CD4-positive, alpha-beta T cell (primary cell): ENCODE results near the gene ACER3. TPM values are rescaled to one million over a fixed set of nuclear protein-coding genes. Genes with fewer than 3 reads are reported as not detected.

ENCODE experiments used
- ATAC-seq: fragments of 200-7000 bp; cut with Tn5 transposase; one replicate; pipeline ENCODE4 v1.10.0; 2022; ENCODE audit warnings: mild to moderate bottlenecking; ENCODE audit not compliant: poor library complexity
- CTCF ChIA-PET: fragments of 350-600 bp; sonication (Branson Sonifier 250); formaldehyde crosslinking; loops from one replicate; lab custom pipeline; 2021; ENCODE audit warnings: antibody characterized with exemption, inconsistent platforms; lab: Charles Lee
- POLR2A ChIA-PET: fragments of 350-600 bp; sonication (Branson Sonifier 250); formaldehyde crosslinking; loops from one replicate; lab custom pipeline; 2021; ENCODE audit warnings: antibody characterized with exemption, inconsistent platforms; lab: Charles Lee
- DNase-seq, 14 experiments: peaks; one replicate each; pipeline ENCODE4 v3.0.0-alpha.2; 2013 to 2020; ENCODE audit warnings: mixed read lengths in 2 of 14
- H3K27ac ChIP-seq, 2 donors: one replicate each; pipeline versions ENCODE4 v1.5.1 to v1.7.0; 2013; ENCODE audit warnings: low read length in 2 of 2, low read depth in 1 of 2, mild to moderate bottlenecking in 1 of 2
- H3K27me3 ChIP-seq, 2 experiments: 1 replicate in 1 of 2; 2 replicates in 1 of 2; pipeline versions ENCODE4 v1.6.1 to v1.7.0; 2013; ENCODE audit warnings: low read length in 2 of 2, control low read depth in 1 of 2, mild to moderate bottlenecking in 1 of 2, moderate library complexity in 1 of 2; ENCODE audit not compliant: insufficient read depth in 2 of 2, control insufficient read depth in 1 of 2
- H3K36me3 ChIP-seq: one replicate; pipeline ENCODE4 v1.6.1; 2013; ENCODE audit warnings: low read length, control low read depth; ENCODE audit not compliant: insufficient read depth
- H3K4me1 ChIP-seq: one replicate; pipeline ENCODE4 v1.6.1; 2013; ENCODE audit warnings: low read length, control low read depth; ENCODE audit not compliant: insufficient read depth
- H3K4me3 ChIP-seq: one replicate; pipeline ENCODE4 v1.5.1; 2013; ENCODE audit warnings: mild to moderate bottlenecking, low read length, moderate library complexity
- H3K9me3 ChIP-seq, 2 experiments: 1 replicate in 1 of 2; 2 replicates in 1 of 2; pipeline versions ENCODE4 v1.6.1 to v1.7.0; 2013; ENCODE audit warnings: low read length in 2 of 2, mild to moderate bottlenecking in 2 of 2, control low read depth in 1 of 2, moderate library complexity in 1 of 2; ENCODE audit not compliant: control insufficient read depth in 1 of 2, insufficient read depth in 1 of 2
- H3K27ac Mint-ChIP-seq: one replicate; pipeline ENCODE4 v1.8.0; 2020; ENCODE audit warnings: mixed read lengths
- H3K27me3 Mint-ChIP-seq: one replicate; pipeline ENCODE4 v1.8.0; 2021; ENCODE audit warnings: mixed read lengths
- H3K36me3 Mint-ChIP-seq: one replicate; pipeline ENCODE4 v1.8.0; 2021; ENCODE audit warnings: low read depth, mixed read lengths
- H3K4me1 Mint-ChIP-seq: one replicate; pipeline ENCODE4 v1.8.0; 2021; ENCODE audit warnings: low read depth, mixed read lengths
- H3K4me3 Mint-ChIP-seq: one replicate; pipeline ENCODE4 v1.8.0; 2020; ENCODE audit warnings: mild to moderate bottlenecking, mixed read lengths
- H3K9me3 Mint-ChIP-seq: one replicate; pipeline ENCODE4 v1.8.0; 2020; ENCODE audit warnings: mixed read lengths
- intact Hi-C, 2 experiments: fragments of 100-400 bp; cut with DNase I in 1 of 2; cut with micrococcal nuclease in 1 of 2; formaldehyde crosslinking; loops; one replicate each; pipeline versions ENCODE4 v1.15.1 to v1.9.0; 2023 to 2025; cut with DNase I, micrococcal nuclease
- total RNA-seq, 174 experiments: library from RNA in 2 of 174; stranded (reverse) in 2 of 174; gene quantifications; one replicate each; pipeline ENCODE4 v1.2.3 and lab custom pipeline; 2021 to 2026
- TF ChIP-seq, protein P1 (sequence below): fragments of 200-600 bp; IDR thresholded peaks from one replicate; pipeline ENCODE4 v1.8.0; 2022; ENCODE audit warnings: antibody characterized with exemption, mild to moderate bottlenecking

Gene ACER3
- total RNA-seq, 2 experiments from 2014 or later = 6.4 to 7.0 TPM

DNA sequence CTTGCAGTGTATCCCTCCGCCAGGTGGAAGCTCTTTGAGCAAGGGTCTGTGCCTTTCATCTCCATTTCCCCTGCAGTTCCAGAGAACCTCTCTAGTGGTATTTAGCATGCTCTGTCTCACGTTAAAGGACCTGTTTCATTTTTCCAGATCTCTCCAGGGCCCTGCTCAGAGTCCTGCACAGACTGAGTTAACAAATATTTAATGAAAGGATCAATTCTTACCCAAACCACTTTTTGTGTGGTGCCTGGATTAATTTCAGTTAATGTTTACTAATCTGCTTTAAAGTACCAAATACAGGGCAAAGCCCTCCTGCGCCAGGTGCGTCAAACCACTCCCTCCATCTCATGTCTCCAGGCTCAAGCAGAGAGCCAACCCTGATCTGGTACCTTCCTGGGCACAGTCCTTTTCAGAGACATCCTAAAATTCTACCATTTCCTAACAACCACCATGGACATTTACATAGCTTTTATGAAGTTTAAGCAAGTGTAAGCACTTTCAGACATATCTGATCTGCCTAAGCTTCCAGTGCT is 18.7 kb upstream of the ACER3 start:
- no peaks in the 10 kb centered on the region for H3K9me3 ChIP-seq
- H3K27ac ChIP-seq = no peak overlapping the region
- no peaks in the 10 kb centered on the region for H3K36me3 ChIP-seq
- intact Hi-C loops = no loop called here
- no peak overlapping the region for H3K4me3 ChIP-seq
- Mint-ChIP-seq H3K9me3 (no peaks in the 10 kb centered on the region), H3K27me3 (peaks cover 45% of the 10 kb centered on the region), H3K36me3 (no peaks in the 10 kb centered on the region), H3K4me1 (no peaks in the 10 kb centered on the region), H3K27ac (no peak overlapping the region), H3K4me3 (no peak overlapping the region)
- peaks cover 4 to 6% of the 10 kb centered on the region in 2 experiments for H3K27me3 ChIP-seq
- TF ChIP-seq, protein P1, sequence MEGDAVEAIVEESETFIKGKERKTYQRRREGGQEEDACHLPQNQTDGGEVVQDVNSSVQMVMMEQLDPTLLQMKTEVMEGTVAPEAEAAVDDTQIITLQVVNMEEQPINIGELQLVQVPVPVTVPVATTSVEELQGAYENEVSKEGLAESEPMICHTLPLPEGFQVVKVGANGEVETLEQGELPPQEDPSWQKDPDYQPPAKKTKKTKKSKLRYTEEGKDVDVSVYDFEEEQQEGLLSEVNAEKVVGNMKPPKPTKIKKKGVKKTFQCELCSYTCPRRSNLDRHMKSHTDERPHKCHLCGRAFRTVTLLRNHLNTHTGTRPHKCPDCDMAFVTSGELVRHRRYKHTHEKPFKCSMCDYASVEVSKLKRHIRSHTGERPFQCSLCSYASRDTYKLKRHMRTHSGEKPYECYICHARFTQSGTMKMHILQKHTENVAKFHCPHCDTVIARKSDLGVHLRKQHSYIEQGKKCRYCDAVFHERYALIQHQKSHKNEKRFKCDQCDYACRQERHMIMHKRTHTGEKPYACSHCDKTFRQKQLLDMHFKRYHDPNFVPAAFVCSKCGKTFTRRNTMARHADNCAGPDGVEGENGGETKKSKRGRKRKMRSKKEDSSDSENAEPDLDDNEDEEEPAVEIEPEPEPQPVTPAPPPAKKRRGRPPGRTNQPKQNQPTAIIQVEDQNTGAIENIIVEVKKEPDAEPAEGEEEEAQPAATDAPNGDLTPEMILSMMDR = no peak
- DNase-seq (no peak), ATAC-seq (no peak)
- ChIA-PET POLR2A (no interaction called here), CTCF (no interaction called here)
- H3K4me1 ChIP-seq = no peaks in the 10 kb centered on the region

GRCh38 chr11:76843907-76844306 is 16.8 kb upstream of the ACER3 start:
- Mint-ChIP-seq H3K27me3 (peaks cover 51% of the 10 kb centered on the region), H3K4me3 (no peak overlapping the region), H3K4me1 (no peaks in the 10 kb centered on the region), H3K36me3 (no peaks in the 10 kb centered on the region), H3K9me3 (no peaks in the 10 kb centered on the region), H3K27ac (no peak overlapping the region)
- TF ChIP-seq, protein P1 = no peak
- Histone ChIP-seq H3K27ac (no peak overlapping the region), H3K4me1 (no peaks in the 10 kb centered on the region), H3K36me3 (no peaks in the 10 kb centered on the region), H3K9me3 (no peaks in the 10 kb centered on the region), H3K4me3 (no peak overlapping the region), H3K27me3 (peaks cover under 1 to 4% of the 10 kb centered on the region in 2 experiments)
- intact Hi-C loops = no loop called here
- ChIA-PET CTCF (no interaction called here), POLR2A (no interaction called here)
- DNase-seq (no peak), ATAC-seq (no peak)

GRCh38 chr11:76844511-76844910 is 16.2 kb upstream of the ACER3 start:
- H3K27ac Mint-ChIP-seq = no peak overlapping the region
- Histone ChIP-seq H3K36me3 (no peaks in the 10 kb centered on the region), H3K9me3 (no peaks in the 10 kb centered on the region), H3K27me3 (peaks cover 0 to 4% of the 10 kb centered on the region in 2 experiments), H3K27ac (no peak overlapping the region), H3K4me3 (no peak overlapping the region), H3K4me1 (no peaks in the 10 kb centered on the region)
- ATAC-seq (no peak), DNase-seq (no peak)
- H3K4me3 Mint-ChIP-seq = no peak overlapping the region
- POLR2A ChIA-PET = no interaction called here
- no peaks in the 10 kb centered on the region for H3K36me3 Mint-ChIP-seq
- TF ChIP-seq, protein P1 = no peak
- no peaks in the 10 kb centered on the region for H3K4me1 Mint-ChIP-seq
- intact Hi-C loops = no loop called here
- peaks cover 46% of the 10 kb centered on the region for H3K27me3 Mint-ChIP-seq
- no peaks in the 10 kb centered on the region for H3K9me3 Mint-ChIP-seq
- CTCF ChIA-PET = no interaction called here
